Activated CD4-positive, alpha-beta T cell treated with anti-CD3 and anti-CD28 coated beads, Interleukin-2, amount 50 U/mL, for 1 hour (primary cell): Measurements from ENCODE around the gene ZNF577.
"Not testable (repeated sequence)": the region's sequence is repeated elsewhere in the genome, so short reads cannot be mapped to it uniquely, and the experiment has no call there.

Source experiments
- DNase-seq: peaks from one replicate; pipeline ENCODE4 v3.0.0-alpha.2; 2020

The ZNF577 gene

GRCh38 chr19:51887522-51888498 is at the start of gene ZNF577:
Gene ZNF577 (minus strand): TSS chr19:51887951. CDS start chr19:51880382, 7,569 bp downstream.
- DNase-seq: peak; percentile 46

- no peak for DNase-seq
Measured at GRCh38 chr19:51931921-51932320, 44.2 kb upstream of the ZNF577 start.

DNA sequence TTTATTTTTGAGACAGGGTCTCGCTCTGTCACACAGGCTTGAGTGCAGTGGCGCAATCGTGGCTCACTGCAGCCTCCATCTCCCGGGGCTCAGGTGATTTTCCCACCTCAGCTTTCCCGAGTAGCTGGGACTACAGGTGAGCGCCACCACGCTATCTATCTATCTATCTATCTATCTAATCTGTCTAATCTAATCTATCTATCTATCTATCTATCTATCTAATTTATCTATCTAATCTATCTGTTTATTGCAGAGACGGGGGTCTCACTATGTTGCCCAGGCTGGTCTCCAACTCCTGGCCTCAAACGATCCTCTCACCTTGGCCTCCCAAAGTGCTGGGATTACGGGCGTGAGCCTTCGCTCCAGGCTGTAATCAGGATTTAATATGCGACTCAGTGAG is 40.1 kb upstream of the ZNF577 start:
- DNase-seq: no peak

- DNase-seq: peak; percentile 80
Measured at GRCh38 chr19:51926784-51927741, 39.3 kb upstream of the ZNF577 start, which contains the start of gene ZNF613. Gene ZNF613 (plus strand): TSS chr19:51927472. CDS start chr19:51936221, 8,749 bp downstream.

- no peak for DNase-seq
Measured at GRCh38 chr19:51926426-51926783, 38.7 kb upstream of the ZNF577 start.

- DNase-seq: no peak
Measured at GRCh38 chr19:51921949-51922348, 34.2 kb upstream of the ZNF577 start.

DNA sequence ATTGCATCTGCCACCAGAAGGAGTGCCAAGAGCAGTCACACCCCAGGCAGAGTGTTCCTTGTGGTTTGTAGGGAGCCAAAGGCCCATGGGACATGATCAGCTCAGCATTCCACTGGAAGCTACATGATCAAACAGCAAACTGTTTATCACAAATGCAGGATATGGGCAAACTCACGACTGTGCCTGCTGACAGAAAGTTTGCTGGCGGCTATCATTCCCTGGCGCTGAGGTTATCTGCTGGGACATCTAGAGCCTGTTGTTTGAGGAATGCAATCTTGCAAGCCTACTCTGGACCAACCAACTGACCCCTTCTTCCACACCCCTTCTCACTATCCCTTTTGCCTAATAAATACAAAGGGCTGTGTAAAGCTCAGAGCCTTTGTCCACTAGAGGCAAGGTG is 31.9 kb upstream of the ZNF577 start:
- DNase-seq: no peak

GRCh38 chr19:51916167-51916566 is 28.4 kb upstream of the ZNF577 start:
- DNase-seq: no peak

DNA sequence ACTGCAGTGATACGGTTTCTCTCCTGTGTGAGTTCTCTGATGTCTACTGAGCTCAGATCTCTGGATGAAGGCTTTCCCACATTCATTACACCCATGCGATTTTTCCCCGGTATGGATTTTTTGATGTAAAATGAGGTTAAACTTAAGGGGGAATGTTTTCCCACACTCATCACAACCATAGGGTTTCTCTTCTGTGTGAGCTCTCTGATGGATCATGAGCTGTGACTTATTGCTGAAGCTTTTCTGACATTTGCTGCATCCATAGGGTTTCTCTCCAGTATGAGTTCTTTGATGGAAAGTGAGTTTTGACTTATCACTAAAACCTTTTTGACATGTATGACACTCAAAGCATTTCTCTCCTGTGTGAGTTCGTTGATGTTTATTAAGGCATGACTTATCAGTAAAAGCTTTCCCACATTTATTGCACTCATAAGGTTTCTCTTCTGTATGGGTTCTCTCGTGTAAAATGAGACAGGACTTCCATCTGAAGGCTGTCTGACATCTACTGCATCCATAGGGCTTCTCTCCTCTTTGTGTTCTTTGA is 27.6 kb upstream of the ZNF577 start:
- DNase-seq: no peak

DNA sequence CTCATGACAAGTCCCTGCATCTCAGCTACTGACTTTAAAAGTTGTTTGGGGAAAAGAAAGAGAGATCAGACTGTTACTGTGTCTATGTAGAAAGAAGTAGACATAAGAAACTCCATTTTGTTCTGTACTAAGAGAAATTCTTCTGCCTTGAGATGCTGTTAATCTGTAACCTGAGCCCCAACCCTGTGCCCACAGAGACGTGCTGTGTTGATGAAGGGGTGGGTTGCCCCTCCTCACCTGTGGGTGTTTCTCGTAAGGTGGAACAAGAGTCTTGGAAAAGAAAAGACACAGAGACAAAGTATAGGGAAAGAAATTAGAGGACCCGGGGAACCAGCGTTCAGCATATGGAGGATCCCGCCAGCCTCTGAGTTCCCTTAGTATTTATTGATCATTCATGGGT is 20.2 kb upstream of the ZNF577 start:
- DNase-seq: not testable (repeated sequence)

GRCh38 chr19:51906108-51906507 is 18.4 kb upstream of the ZNF577 start:
- not testable (repeated sequence) for DNase-seq

GRCh38 chr19:51905639-51906038 is 17.9 kb upstream of the ZNF577 start:
- not testable (repeated sequence) for DNase-seq

DNA sequence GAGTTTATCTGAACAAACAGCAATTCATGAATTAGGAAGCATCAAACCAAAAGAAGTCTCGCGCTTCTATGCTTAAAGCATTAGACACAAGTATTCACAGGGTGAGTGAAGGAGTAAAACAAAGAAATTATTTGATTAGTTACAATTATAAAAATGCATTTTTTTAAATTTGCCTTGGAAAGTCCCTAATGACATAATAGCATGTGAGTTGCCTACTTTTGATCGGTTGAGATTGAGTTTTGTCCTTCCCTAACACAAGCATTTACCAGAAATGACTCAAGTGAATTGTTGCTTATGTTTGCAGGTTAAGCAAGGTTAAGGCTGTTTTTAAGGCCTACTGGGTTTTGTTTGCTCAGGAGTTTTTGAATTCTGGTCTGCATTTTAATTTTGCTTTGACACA is 17.5 kb upstream of the ZNF577 start:
- DNase-seq: no peak

DNA sequence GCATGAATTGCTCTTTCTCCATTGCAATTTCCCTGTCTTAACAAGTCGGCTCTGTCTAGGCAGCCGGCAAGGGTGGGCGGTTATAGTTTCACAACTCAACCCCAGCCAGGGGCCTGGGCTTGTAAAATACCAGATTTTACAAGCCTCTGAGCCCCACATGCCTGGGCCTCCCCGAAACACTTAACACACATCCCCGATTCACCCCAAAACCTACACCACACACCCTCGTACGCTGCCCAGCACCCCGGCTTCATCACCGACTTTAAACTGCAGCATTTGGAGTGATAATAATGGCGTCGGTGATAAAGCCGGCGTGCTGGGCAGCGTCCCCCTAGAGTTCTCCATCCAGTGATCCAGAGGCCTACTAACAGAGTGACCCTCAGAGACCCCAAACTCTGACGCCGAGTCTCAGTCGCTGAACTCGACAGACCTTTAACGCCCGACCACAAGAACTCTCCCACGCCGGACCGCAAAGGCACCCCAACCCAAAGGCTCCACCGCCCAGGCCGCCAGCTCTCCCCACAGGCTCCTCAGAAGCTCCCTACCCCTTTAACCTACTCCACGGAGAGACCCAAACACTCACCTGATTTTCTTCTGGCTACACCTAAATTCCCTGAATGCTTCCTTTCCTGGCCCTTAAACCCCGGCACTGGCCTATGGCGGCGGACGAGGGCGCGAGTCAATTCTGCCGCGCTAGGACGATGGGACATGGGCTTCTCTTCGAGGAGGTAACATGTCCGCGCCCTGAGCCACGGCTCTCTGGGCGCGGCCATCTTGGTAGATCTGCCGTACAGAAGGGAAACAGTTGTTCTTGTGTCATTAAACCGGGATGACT is 16.8 kb upstream of the ZNF577 start, which contains the start of gene ZNF649:
Gene ZNF649, minus strand, starts transcription at position 687 of the 835 bp plus-strand sequence. CDS start 4,910 bp downstream, outside the sequence.
- peak; percentile 78 for DNase-seq

GRCh38 chr19:51903192-51903591 is 15.4 kb upstream of the ZNF577 start:
- no peak for DNase-seq

GRCh38 chr19:51901860-51902259 is 14.1 kb upstream of the ZNF577 start:
- DNase-seq: no peak

DNA sequence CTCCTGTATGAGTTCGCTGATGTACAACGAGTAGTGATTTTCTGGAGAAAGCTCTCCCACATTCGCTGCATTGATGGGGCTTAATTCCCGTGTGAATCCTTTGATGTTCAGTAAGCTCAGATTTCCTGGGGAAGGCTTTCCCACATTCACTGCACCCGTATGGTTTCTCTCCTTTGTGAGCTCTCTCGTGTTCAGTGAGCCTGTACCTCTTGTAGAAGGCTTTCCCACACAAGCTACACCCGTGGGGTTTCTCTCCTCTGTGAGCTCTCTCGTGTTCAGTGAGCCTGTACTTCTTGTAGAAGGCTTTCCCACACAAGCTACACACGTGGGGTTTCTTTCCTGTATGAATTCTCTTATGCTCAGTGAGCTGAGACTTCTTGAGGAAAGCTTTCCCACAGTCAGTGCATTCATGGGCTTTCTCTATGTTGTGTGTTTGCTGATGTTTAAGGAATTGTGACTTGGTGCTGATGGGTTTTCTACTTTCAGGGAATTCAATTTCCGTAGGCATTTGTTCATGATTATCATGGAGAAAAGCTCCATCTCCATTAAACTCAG is 3.5 kb upstream of the ZNF577 start:
- DNase-seq: no peak

- no peak for DNase-seq
Measured at GRCh38 chr19:51889934-51890333, 2.2 kb upstream of the ZNF577 start.

- no peak for DNase-seq
Measured at GRCh38 chr19:51884713-51885112, 3.0 kb downstream of the ZNF577 start.

- no peak for DNase-seq
Measured at GRCh38 chr19:51882518-51882917, 5.2 kb downstream of the ZNF577 start.

- no peak for DNase-seq
Measured at GRCh38 chr19:51873097-51873496, 14.7 kb downstream of the ZNF577 start.
